GM18907 (cell line): ENCODE results near the gene MLST8.
"Not testable (repeated sequence)": the region's sequence is repeated elsewhere in the genome, so short reads cannot be mapped to it uniquely, and the experiment has no call there.

Source experiments
- ATAC-seq: cut with Tn5 transposase; IDR thresholded peaks from one replicate; pipeline ENCODE4 v1.9.1; 2021; ENCODE audit warnings: mild to moderate bottlenecking, moderate library complexity; ENCODE audit not compliant: unreplicated experiment

MLST8 gene

DNA sequence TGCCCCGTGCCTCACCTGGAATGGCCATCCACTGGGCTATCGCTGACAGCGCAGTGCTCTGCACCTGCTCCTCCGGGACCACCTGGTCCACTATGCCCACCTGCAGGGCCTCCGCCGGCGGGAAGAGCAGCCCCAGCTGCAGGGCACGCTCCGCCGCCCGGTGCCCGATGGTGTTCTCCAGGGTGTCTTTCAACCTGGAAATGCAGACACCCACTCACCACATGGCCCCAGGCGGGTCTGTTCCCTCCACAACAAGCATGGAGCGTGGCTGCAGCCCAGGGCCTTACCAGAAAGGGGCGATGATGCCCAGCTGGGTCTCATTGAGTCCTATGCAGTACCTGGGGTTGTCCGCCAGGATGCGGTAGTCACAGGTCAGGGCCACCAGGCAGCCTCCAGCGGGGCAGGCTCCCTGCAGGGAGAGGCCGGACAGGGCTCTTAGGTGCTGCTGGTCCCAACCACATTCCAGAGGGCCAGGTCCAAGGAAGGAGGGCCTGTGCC lies 37.8 kb downstream of the MLST8 start:
- no peak for ATAC-seq

DNA sequence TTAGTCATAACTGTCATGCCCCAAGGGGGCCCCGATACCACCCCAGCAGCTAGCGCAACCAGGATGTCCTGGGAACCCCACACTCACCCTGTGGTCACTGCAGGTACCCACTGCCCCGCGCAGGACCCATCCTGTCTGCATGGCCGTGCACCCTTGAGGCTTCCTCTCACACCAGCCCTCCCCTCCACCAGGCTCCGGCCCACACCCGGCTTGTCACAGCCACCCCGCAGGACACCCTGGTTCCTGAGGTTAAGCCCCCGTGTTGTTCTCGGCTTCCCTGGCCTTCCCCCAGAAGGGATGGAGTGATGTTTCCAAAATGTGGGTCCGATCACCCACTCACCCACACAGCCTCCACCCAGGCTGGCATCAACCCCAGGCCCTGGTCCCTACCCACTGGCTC lies 38.5 kb downstream of the MLST8 start:
- no peak for ATAC-seq

DNA sequence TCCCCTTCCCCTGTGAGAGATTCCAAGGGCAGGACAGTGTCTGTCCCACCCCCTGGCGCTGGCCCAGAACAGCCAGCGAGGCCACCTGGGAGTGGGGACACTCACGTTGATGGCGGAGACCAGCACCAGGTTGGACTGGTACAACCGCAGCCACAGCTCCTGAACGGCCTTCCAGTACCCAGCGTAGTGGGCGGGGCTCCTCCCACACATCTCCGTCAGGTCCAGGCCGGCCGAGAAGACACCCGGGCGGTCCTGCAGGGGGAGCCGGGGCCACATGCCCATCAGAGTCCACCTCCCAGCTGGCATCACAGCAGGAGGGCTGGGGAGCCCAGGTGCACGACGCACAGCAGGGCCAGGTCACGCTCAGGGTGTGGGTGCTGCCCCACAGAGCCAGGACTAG lies 39.0 kb downstream of the MLST8 start:
- no peak for ATAC-seq

DNA sequence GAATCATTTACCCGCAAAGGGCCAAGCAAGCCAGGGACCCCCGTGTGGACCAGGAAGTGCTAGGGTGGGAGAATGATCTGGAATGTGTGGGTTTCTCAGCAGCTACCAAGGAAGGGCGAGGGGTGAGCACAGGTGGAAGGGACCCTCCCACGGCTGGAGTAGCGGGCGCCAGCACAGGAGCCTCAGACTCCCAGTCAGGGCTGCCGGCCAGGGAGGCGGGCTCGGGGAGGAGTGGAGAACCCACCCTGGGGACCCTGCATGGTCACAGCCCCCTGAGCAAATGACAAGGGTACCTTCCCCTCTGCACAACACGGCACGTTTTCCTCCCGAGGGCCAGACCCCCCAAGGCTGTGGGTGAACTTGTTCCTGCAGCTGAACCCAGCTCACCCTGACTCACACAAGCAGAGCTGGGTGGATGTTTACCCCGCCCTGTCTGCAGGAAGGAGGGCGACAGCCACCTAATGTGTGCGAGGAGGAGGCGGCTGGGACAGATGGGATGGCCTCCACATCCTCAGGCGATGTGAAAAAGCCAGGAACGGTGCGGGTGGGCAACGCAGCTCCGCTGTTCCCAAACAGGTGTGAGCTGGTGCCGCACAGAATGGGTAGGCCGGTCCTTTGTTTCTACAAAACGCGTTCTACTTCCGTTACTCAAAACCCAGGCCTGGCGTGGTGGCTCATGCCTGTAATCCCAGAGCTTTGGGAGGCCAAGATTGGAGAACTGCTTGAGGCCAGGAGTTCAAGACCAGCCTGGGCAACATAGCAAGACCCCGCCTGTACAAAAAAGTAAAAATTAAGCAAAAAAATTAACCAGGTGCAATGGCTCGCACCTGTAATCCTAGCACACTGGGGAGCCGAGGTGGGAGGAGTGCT lies 39.9 kb downstream of the MLST8 start:
- ATAC-seq = no peak

DNA sequence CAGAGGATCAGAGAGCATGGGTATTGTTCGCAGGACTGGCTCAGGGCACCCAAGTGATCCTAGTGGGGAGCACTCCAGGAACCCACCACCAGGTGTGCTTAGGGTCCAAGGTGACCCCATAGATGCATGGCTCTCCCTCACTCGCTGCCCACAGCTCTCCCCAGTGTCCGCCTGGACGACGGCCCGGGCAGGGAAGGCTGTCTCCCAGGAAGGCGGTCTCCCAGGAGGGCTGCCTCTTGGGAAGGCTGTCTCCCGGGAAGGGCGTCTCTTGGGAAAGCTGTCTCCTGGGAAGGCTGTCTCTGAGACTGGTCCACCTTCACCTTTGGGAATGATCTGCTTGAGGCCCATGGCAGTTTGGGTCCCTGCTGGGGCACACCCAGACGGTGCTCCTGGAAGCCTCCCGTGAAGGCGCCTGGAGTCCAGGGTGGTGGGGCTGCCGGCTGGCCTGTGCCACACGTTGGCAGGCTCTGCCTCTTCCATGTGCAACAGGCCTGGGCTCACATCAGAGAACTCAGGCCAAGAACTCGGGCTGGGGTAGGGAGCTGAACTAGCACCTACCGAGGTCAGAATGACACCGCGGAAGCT lies 41.1 kb downstream of the MLST8 start:
- no peak for ATAC-seq

DNA sequence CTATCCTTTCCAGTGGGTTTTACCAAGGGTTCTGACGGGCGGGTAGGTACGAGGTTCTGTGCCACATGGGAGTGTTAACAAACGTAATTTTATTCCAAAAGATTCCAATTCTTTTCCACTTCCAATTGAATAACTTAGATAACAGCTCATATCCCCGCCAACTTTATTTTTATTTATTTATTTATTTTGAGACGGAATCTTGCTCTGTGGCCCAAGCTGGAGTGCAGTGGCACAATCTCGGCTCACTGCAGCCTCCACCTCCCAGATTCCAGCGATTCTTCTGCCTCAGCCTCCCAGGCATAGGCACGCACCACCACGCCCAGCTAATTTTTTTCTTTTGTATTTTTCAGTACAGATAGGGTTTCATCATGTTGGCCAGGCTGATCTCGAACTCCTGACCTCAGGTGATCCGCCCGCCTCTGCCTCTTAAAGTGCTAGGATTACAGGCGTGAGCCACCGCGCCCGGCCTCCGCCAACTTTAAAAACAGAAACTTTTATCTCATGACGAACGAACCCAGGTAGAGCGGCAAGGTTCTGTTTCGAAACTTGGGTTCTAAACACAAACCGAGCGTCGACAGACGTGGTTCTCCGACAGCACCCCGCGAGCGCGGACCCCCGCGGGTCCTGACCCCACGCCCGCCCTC lies 45.5 kb downstream of the MLST8 start:
- ATAC-seq = no peak

DNA sequence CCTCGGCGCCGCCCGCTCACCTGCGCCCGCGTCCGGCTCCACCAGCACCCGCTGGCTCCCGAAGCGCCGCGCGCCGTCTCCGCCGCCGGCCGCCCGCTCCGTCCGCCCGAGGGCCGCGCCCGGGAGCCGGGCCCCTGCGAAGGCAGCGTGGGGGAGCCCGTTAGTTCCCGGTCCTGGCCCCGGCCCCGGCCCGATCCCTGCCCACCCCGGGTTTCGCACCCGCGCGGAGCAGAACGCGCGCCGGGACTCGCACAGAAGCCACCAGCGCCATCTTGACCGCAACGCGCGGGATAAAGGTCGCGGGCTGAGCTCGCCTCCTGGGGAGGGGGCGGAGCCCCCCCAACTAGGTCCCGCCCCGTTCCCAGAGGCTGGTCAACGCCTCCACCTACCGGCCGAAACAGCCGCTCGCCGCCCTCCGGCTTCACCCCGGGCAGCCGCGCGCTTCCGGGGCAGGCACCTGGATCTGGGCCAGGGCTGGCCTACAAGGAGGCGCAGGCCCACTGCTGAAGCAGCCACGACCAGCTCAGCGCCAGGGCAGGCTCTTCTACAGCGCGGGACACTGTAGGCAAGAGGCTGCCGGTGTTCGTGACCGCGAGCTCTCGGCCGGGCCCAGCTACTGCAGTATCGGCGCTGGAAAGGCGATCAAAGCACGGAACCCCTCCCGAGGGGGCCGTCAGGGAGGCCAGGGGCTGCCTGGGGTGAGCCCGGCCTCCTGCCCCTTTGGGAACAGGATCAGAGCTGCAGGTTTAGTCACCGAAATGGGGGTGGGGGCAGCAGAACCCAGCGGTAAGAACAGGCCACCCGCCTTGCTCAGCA lies 46.2 kb downstream of the MLST8 start, which contains the start of gene ECI1:
TSS of gene ECI1 (minus strand) at position 292 of the 816 bp plus-strand sequence. CDS start at position 271, 21 bp downstream.
- ATAC-seq = peak; percentile 88

DNA sequence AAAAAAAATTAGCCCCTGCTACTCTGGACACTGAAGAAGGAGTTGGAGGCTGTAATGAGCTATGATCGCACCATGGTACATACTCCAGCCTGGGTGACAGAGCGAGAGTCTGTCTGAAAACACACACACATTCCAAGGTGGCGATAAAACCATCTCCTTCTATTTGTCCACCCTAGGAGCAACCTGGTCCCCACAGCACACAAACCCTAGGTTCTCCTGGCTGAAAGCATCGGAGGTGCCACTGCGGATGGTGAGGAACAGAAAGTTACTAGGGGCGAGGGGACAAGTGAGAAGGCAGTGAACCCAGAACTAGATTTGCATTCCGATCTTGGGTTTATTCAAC lies 47.5 kb downstream of the MLST8 start:
- no peak for ATAC-seq

DNA sequence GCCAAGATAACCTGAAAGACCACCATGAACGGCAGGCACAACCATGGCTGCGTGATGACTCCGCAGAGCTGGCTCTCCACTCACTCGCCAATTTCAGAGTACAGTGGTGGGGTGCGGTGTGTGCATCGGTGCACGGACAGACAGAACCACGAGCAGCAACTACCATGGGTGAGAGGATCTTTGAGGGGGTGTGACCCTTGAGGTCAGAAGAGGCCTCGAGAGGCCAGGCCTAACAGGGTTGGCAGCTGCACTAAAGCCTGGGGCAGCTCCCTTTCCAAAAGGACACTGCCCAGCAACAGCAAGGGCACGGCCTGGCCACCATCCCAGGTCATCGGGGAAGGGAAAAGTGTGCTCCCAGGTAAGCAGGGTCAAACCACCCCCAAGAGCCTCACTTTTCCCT lies 48.0 kb downstream of the MLST8 start:
- no peak for ATAC-seq

DNA sequence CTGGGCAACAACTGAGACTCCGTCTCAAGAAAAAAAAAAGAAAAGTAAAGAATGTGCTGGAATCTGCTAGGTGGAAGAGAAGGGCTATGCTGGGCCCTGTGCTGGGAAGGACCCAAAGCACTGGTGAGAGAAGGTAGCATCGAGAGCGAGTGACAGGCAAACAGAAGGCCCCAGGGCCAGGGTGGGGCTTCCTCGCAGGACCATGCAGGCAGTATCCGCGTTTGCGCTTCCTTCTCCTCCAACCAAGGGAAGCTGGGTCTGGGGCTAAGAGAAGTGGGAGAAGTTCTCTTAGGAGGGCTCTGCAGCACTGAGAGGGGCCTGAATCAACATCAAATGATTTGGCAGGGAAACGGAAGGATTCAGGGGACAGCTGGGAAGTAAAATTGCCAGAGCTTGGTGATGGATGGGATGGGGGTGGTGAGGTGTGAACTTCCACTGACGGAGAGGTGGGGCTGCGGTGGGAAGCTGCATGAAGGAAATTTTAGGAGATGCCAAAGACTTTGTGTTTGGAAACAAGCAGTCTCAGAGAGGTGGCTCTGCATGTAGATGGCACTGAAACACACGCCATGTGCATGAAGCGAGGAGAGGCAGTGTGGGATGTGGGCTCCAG lies 51.4 kb downstream of the MLST8 start:
- no peak for ATAC-seq

DNA sequence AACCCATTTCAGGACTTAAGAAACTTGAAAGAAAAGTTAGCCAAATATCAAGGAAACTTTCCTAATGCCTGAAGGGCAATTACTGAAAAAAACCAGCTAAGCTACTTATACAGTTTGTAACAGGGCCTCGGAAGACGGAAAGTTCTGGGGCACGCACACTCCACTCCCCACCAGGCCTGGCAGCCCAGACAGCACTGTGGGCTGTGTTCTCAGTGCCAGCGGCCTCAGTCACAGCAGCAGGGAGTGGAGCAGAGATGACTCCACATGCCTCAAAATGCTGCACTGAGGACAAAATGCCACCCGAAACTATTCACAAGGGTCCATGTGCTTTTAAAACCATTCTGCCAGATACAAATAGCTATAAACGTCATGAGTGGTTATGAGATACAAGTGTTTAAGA lies 52.5 kb downstream of the MLST8 start:
- ATAC-seq = no peak

DNA sequence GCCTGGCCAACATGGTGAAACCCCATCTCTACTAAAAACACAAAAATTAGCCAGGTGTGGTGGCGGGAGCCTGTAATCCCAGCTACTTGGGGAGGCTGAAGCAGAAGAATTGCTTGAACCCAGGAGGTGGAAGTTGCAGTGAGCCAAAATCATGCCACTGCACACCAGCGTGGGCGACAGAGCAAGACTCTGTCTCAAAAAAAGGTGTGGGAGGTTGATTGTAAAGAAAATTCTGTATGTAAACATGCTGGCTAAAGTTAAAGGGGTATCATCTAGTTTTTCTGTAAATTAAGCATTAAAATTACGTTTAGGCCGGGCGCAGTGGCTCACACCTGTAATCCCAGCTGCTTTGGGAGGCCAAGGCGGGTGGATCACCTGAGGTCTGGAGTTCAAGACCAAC lies 53.3 kb downstream of the MLST8 start:
- ATAC-seq = not testable (repeated sequence)
